ENCODE data around the gene CYP27B1. TPM values are rescaled to one million over a fixed set of nuclear protein-coding genes. Genes with fewer than 3 reads are reported as not detected.

The CYP27B1 gene
- total and polyA plus RNA-seq, 2 donors (not counting 3 experiments of a cell fraction or from before 2014, with no cell fraction given): 0.62 to 2.7 TPM

DNA sequence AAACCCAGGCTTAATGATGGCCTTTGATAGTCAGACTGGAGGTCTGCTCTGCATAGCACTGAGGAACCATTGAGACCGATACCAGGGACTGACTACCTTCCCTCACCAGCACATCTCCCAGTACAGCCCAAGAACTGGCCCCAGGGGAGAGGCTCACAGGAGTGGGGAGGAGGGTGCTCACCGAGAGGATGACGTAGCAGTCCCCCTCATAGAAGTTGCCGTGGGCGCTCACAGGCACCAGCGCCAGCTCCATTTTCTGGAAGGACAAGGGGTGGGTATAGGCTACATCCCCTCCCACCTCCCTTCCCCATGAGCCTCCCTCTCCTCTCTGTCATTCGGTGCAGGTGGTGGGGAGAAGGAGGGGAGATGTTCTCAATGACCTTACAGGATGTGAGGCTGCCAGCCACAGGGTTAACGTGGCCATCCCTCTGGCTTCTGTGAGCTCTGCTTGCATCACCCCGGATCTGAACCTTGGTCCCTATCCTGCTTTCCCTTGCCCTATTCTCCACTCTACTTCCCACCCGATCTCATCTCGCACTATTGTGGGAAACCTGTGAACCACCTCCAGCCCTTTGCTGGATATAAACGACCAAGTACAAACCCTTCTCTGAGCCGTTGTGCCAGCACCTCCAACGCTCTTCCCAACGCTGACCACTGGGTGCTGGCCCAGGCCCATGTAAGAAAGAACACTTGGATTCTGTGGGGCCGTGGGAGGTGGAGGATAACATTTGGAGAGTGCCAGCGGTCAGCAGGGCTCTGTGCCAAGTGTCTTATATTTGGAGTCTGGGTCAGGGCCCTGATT, 47.3 kb upstream of the CYP27B1 start:
- H3K27ac ChIP-seq (ENCODE audit: insufficient read depth, low read depth, low read length): no peak overlapping the region
- no peak for FAIRE-seq
- no peak for DNase-seq (ENCODE audit: low read depth, low spot score)
- H4K20me1 ChIP-seq (replicated peaks; ENCODE audit: control insufficient read depth, extremely low read depth, insufficient read depth, low read length): no peaks in the 10 kb centered on the region
- H3K4me1 ChIP-seq (ENCODE audit: control insufficient read depth, extremely low read depth, insufficient read depth, low read length): no peaks in the 10 kb centered on the region
- H3K9ac ChIP-seq (replicated peaks; ENCODE audit: extremely low read depth, insufficient read depth, low read length): no peak overlapping the region
- ChIA-PET POLR2A (no interaction called here), CTCF (interaction anchor here (1.2 to 6.4 kb wide), 2 partner anchors 12 to 51 kb away, joined by 3 to 47 read pairs; no protein-coding TSS in a partner anchor)
- no peak overlapping the region for H3K4me3 ChIP-seq (replicated peaks in 1 of 3; ENCODE audit: insufficient read depth in 1 of 3, low read depth in 1 of 3, low read length in 3 of 3)
- no peaks in the 10 kb centered on the region for H3K79me2 ChIP-seq (ENCODE audit: control insufficient read depth, insufficient read depth, low read length)
- intact Hi-C loops (cut with micrococcal nuclease): no loop called here
- TF ChIP-seq GATA2 (IDR thresholded peaks at IDR 0.05; ENCODE audit: insufficient read depth, insufficient read length, low read depth, low read length) (no peak), JUN (IDR thresholded peaks at IDR 0.05; ENCODE audit: borderline replicate concordance, insufficient read depth, insufficient read length, low read depth) (no peak), MYC (IDR thresholded peaks at IDR 0.05; ENCODE audit: low read depth, low read length) (no peak), POLR2A (IDR thresholded peaks at IDR 0.05; ENCODE audit: low read depth, low read length) (no peak), FOS (IDR thresholded peaks at IDR 0.05; ENCODE audit: borderline replicate concordance, insufficient read depth, low read length) (no peak), EZH2 (IDR thresholded peaks at IDR 0.05; ENCODE audit: borderline replicate concordance, low read depth, low read length, severe bottlenecking) (no peak), POLR2AphosphoS5 (IDR thresholded peaks at IDR 0.05; ENCODE audit: insufficient read depth, low read depth, low read length) (no peak)
- TF ChIP-seq, protein P1, sequence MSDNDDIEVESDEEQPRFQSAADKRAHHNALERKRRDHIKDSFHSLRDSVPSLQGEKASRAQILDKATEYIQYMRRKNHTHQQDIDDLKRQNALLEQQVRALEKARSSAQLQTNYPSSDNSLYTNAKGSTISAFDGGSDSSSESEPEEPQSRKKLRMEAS (IDR thresholded peaks at IDR 0.05; ENCODE audit: insufficient read depth, insufficient read length): no peak
- TF ChIP-seq, protein P2, sequence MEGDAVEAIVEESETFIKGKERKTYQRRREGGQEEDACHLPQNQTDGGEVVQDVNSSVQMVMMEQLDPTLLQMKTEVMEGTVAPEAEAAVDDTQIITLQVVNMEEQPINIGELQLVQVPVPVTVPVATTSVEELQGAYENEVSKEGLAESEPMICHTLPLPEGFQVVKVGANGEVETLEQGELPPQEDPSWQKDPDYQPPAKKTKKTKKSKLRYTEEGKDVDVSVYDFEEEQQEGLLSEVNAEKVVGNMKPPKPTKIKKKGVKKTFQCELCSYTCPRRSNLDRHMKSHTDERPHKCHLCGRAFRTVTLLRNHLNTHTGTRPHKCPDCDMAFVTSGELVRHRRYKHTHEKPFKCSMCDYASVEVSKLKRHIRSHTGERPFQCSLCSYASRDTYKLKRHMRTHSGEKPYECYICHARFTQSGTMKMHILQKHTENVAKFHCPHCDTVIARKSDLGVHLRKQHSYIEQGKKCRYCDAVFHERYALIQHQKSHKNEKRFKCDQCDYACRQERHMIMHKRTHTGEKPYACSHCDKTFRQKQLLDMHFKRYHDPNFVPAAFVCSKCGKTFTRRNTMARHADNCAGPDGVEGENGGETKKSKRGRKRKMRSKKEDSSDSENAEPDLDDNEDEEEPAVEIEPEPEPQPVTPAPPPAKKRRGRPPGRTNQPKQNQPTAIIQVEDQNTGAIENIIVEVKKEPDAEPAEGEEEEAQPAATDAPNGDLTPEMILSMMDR (IDR thresholded peaks at IDR 0.05; ENCODE audit: extremely low read depth in 1 of 2, insufficient read depth in 1 of 2, low read depth in 1 of 2, low read length in 2 of 2): no peak
- BruUV-seq (replicated peaks): no TSS peak
- H3K9me3 ChIP-seq (replicated peaks; ENCODE audit: control insufficient read depth, insufficient read depth, low read length): no peaks in the 10 kb centered on the region
- H3K27me3 ChIP-seq (ENCODE audit: control insufficient read depth in 2 of 2, insufficient read depth in 2 of 2, low read length in 2 of 2): no peaks in the 10 kb centered on the region
- H2AFZ ChIP-seq (ENCODE audit: low read depth, low read length): no peak overlapping the region
- peaks cover 0 to 6% of the 10 kb centered on the region in 2 experiments for H3K36me3 ChIP-seq (ENCODE audit: control insufficient read depth in 2 of 2, extremely low read depth in 1 of 2, insufficient read depth in 2 of 2, low read length in 2 of 2)
- dilution Hi-C loops (cut with MboI; ENCODE audit: extremely low pct_ligation_motif_present, low sequenced_read_pairs): no loop called here
- no peaks in the 10 kb centered on the region for H3K9me1 ChIP-seq (replicated peaks; ENCODE audit: control insufficient read depth, extremely low read depth, insufficient read depth, low read length)
- no peak overlapping the region for H3K4me2 ChIP-seq (ENCODE audit: insufficient read depth, low read length)

Data from endothelial cell of umbilical vein (primary cell).